RKO (cell line): ENCODE results near the gene CATSPERD.

Source experiments
- DNase-seq: peaks from one replicate; pipeline ENCODE4 v3.0.0-alpha.2; 2016; ENCODE audit warnings: low spot score

Gene CATSPERD

GRCh38 chr19:5804516-5805461 is 84.4 kb downstream of the CATSPERD start, which contains the start of gene NRTN:
Gene NRTN (plus strand): TSS chr19:5805067. CDS start chr19:5824166, 19,099 bp downstream.
- DNase-seq = peak; percentile 30

GRCh38 chr19:5805462-5806132 is 85.2 kb downstream of the CATSPERD start:
- DNase-seq = peak; percentile 74

- no peak for DNase-seq
Observed at GRCh38 chr19:5806133-5806489, 85.7 kb downstream of the CATSPERD start.

DNA sequence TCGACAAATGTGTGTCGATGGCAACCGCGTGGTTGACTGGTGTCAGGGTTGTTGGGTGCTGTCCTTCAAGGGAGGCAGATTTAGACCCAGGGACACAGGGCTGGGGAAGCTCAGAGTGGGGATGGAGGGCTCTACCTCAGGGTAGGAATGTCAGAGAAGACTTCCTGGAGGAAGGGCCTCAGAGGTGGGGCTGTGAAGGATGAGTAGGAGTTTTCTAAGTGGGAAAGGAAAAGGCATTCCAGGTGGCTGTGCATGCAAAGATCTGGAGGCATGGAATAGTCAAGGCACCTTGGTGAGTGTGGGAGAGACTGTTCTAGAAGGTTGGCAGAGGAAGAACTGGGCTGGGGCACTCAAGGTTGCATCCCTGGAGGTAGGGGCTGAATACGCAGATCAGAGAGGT is 86.5 kb downstream of the CATSPERD start:
- DNase-seq = no peak

- DNase-seq = no peak
Observed at GRCh38 chr19:5808120-5808816, 87.8 kb downstream of the CATSPERD start.

DNA sequence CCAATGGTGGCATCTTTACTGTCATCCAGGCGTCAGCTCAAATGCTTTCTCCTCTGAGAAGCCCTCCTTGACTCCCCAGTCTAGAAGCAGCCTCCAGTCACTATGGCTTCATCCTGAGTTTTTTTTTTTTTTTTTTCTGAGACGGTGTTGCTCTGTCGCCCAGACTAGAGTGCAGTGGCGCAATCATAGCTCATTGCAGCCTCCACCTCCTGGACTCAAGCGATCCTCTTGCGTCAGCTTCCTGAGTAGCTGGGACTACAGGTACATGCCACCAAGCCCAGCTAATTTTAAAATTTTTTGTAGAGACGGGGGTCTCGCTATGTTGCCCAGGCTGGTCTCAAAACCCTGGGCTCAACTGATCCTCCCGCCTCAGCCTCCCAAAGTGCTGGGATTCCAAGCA is 88.6 kb downstream of the CATSPERD start:
- no peak for DNase-seq

GRCh38 chr19:5809469-5809868 is 89.0 kb downstream of the CATSPERD start:
- DNase-seq = no peak

GRCh38 chr19:5811117-5811516 is 90.7 kb downstream of the CATSPERD start:
- DNase-seq = no peak

DNA sequence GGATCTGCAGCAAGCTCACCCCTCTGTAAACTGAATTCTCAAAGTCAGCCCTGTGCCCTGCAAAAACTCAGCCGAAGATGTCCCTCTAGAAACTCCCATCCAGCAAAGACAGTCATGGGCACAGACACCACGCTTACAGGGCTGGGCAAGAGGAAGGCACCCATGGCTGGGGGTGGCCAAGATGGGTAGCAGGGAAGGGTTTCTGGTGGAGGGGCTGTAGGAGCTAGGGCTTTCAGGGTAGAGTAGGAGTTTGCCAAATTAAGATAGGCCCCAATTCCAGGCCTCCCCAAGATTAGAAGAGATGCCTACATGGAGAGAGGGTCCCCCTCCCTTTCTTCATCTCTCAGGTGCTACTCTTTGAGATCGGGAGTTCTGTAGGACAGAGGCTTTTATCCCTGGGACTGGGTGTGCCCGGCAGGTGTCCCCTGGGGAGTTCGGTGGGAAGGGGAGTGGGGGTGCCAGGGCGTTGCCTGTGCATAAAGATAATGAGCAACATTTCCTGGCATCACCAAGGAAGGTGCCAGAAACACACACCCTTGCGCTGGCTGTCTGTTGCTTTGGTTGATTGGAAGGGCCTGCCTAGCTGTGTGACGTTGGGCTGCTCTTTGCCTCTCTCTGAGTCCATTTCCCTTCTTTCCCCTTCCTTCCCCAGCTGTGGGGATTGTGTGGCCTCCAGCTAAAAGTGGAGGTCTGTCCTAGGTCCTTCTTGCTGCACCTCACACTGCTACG is 93.8 kb downstream of the CATSPERD start:
- no peak for DNase-seq

DNA sequence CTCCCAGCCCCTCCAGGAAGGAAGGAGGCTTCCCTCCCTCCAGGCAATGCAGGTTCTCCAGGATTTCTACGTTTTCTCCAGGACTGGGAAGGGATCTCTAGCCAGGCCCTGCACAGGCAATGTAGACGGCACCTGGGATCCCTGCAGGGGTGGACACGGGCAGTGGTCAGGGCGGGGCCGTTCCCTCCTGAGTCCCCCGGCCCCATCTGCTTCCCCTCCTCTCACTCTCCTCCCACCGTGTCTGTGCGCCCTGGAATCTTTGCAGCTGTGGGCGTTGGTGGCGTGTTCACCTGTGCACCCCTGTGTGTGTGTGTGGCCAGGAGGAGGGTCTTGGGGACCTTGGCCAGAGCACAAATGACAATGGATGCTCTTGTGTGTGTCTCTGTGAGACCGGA is 94.4 kb downstream of the CATSPERD start:
- DNase-seq = no peak

- DNase-seq = no peak
Observed at GRCh38 chr19:5817218-5817617, 96.8 kb downstream of the CATSPERD start.

DNA sequence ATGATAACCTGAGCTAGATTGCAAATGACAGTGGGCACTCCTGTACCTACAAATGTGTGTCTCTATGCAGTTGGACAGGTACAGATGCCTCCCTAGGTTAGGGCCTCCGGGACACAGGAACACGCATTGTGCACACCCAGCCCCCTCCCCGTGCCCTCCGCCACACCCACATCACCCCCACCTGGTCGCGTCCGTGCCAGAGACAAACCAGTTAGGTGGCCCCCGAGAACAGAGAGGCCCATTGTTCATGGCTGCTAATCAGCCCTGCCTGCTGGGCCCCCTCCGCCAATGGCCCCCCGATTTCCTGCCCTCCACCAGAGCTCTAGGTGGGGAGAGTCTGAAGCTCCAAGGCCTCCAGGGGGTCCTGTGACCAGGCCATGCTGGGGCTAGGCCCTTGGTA is 98.2 kb downstream of the CATSPERD start:
- no peak for DNase-seq

DNA sequence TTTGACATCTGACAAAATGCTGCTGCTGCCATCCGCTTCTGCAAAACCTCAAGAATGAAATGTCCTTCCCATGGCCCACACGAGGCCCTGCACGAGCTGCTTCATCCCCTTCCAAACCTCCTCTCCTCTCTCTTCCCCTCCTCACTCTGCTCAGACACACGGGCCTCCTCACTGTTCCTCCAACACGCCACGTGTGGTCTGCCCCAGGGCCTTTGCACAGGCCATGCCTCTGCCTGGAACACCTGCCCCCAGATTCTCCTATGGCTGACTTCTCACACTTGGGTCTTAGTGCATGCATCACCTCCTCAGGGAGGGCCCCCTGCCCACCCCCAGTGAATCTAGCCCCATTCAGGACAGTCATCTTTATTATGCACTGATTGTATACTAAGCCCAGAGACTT is 100.3 kb downstream of the CATSPERD start:
- DNase-seq = no peak

- no peak for DNase-seq
Observed at GRCh38 chr19:5821521-5822180, 101.2 kb downstream of the CATSPERD start.

DNA sequence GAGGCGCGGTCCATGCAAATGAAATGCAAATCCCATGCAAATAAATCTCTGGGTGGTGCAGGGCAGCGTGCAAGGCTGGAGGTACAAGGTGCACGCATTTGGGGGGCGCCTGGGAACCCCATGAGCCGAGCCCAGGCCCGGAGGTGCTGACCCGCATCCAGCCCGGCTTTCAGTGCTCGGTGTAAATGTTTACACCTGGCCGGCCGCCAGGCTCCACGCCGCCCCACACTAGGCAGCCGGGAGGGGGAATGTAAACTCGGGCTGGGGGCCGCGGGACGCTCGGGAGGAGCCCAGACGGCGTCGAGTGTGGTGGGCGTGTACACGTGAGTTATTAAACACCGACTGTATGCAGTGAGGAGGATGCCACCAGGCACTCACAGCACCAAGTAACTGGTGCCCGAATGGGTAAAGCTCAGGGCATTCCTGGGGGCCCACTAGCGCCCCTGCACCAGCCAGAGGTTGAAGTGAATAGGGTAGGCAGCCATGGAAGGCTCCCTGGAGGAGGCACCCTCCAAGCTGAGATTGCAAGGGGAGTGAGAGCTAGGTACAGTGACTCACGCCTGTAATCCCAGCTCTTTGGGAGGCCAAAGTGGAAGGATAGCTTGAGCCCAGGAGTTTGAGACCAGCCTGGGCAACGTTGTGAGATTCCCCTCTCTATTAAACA is 101.9 kb downstream of the CATSPERD start:
- no peak for DNase-seq

GRCh38 chr19:5823579-5824281 is 103.3 kb downstream of the CATSPERD start:
- peak; percentile 70 for DNase-seq

DNA sequence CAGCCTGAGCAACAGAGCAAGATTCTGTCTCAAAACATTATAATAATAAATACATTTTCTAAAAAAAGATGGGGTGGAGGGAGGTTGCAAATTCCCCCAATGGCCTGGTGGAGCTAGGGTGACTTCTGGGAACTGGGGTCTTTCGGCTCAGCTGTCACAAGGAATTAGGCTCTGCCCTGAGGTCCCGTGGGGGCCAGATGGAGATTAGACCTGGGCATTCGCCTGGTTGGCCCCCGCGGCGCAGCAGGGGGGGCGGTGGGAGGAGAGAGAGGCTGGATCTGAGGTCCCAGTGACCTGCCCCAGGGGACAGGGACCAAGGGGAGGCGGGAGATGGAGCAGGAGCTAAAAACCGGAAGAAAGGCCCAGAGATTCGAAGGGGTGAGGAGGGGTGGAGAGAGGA is 104.3 kb downstream of the CATSPERD start:
- no peak for DNase-seq

GRCh38 chr19:5825178-5825577 is 104.7 kb downstream of the CATSPERD start:
- DNase-seq = no peak

GRCh38 chr19:5826531-5827341 is 106.3 kb downstream of the CATSPERD start:
- DNase-seq = peak; percentile 86
